GM12878 (cell line): Measurements from ENCODE around the gene MED6. TPM values are rescaled to one million over a fixed set of nuclear protein-coding genes. Genes with fewer than 3 reads are reported as not detected.

Source experiments
- ATAC-seq: fragments of 200-7000 bp; cut with Tn5 transposase; 3 replicates; pipeline ENCODE4 v1.9.1; 2020; ENCODE audit warnings: mild to moderate bottlenecking, moderate library complexity
- BruUV-seq: library from RNA; stranded (reverse); fragments of 400-500 nt; replicated peaks from 2 replicates; lab custom pipeline; 2021; lab: Mats Ljungman, UMichigan
- CTCF ChIA-PET: fragments of 300-600 bp; sonication (Branson Sonifier 250); formaldehyde crosslinking; extraction: SDS; loops from one replicate; lab custom pipeline; 2021; ENCODE audit warnings: inconsistent platforms; lab: Yijun Ruan, JAX
- POLR2A ChIA-PET: fragments of 350-600 bp; formaldehyde crosslinking; extraction: SDS; loops from one replicate; lab custom pipeline; 2021; ENCODE audit warnings: inconsistent platforms; lab: Charles Lee
- RAD21 ChIA-PET: fragments of 300-600 bp; sonication (Branson Sonifier 250); formaldehyde crosslinking; loops from one replicate; lab custom pipeline; 2023; ENCODE audit warnings: antibody characterized with exemption; ENCODE audit not compliant: unreplicated experiment; lab: Charles Lee
- SMC1A ChIA-PET: fragments of 300-600 bp; sonication (Branson Sonifier 250); formaldehyde crosslinking; loops from one replicate; lab custom pipeline; 2023; ENCODE audit not compliant: unreplicated experiment, uncharacterized antibody; lab: Charles Lee
- DNase-seq: peaks from one replicate; pipeline ENCODE4 v3.0.0-alpha.2; 2011; ENCODE audit warnings: low read depth, low spot score
- FAIRE-seq: peaks from 3 replicates; lab custom pipeline; 2011; peaks lifted over from hg19 to GRCh38; lab: Jason Lieb, UNC
- H2AFZ ChIP-seq: 2 replicates; pipeline ENCODE4 v1.6.0; 2011; ENCODE audit warnings: low read depth, low read length, control low read depth; ENCODE audit not compliant: control insufficient read depth
- H3K27ac ChIP-seq: 2 replicates; pipeline ENCODE4 v1.5.1; 2011; ENCODE audit warnings: control low read depth; ENCODE audit not compliant: control insufficient read depth, insufficient read depth
- H3K27me3 ChIP-seq, 2 experiments: replicated peaks in 1 of 2; 2 replicates each; pipeline versions ENCODE4 v1.6.0 to v1.6.1; 2011; ENCODE audit warnings: low read length in 1 of 2; ENCODE audit not compliant: control insufficient read depth in 2 of 2, insufficient read depth in 2 of 2
- H3K36me3 ChIP-seq, 2 experiments: 2 replicates each; pipeline ENCODE4 v1.5.1; 2011; ENCODE audit warnings: low read length in 1 of 2; ENCODE audit not compliant: control insufficient read depth in 2 of 2, insufficient read depth in 2 of 2
- H3K4me1 ChIP-seq: 2 replicates; pipeline ENCODE4 v1.6.1; 2011; ENCODE audit warnings: mild to moderate bottlenecking, low read length, moderate library complexity, mixed read lengths; ENCODE audit not compliant: control insufficient read depth, insufficient read depth
- H3K4me2 ChIP-seq: 2 replicates; pipeline ENCODE4 v1.6.0; 2011; ENCODE audit warnings: control low read depth; ENCODE audit not compliant: control insufficient read depth, insufficient read depth
- H3K4me3 ChIP-seq: fragments of 200-600 bp; sonication (generic); 2 replicates; pipeline ENCODE4 v1.5.1; 2016
- H3K79me2 ChIP-seq: 2 replicates; pipeline ENCODE4 v1.6.0; 2011; ENCODE audit warnings: low read length; ENCODE audit not compliant: control insufficient read depth, insufficient read depth
- H3K9ac ChIP-seq: 2 replicates; pipeline ENCODE4 v1.8.0; 2011; ENCODE audit warnings: low read length, control low read depth, mixed read lengths; ENCODE audit not compliant: control insufficient read depth, insufficient read depth
- H3K9me3 ChIP-seq: replicated peaks from 3 replicates; pipeline ENCODE4 v1.5.1; 2011; ENCODE audit warnings: mild to moderate bottlenecking, low read length; ENCODE audit not compliant: control insufficient read depth, insufficient read depth
- H4K20me1 ChIP-seq: 2 replicates; pipeline ENCODE4 v1.6.0; 2011; ENCODE audit not compliant: control insufficient read depth, insufficient read depth
- BCL11A ChIP-seq: IDR thresholded peaks from 2 replicates; pipeline ENCODE4 v1.6.1; 2011; ENCODE audit warnings: low read depth, low read length
- CBX5 ChIP-seq: sonication (generic); IDR thresholded peaks from 2 replicates; pipeline ENCODE4 v1.6.1; 2016; ENCODE audit warnings: low read depth, moderate library complexity, mild to moderate bottlenecking, inconsistent platforms
- EP300 ChIP-seq, 2 experiments: fragments of 150-350 bp in 1 of 2; IDR thresholded peaks; 2 replicates each; pipeline ENCODE4 v1.6.1; 2011 to 2012; ENCODE audit warnings: low read depth in 2 of 2, low read length in 2 of 2, borderline replicate concordance in 1 of 2, improper control_type of control experiment in 1 of 2, inconsistent platforms in 1 of 2; ENCODE audit not compliant: control insufficient read depth in 1 of 2
- ESRRA ChIP-seq: IDR thresholded peaks from 2 replicates; pipeline ENCODE4 v1.6.1; 2012; ENCODE audit warnings: mild to moderate bottlenecking, low read length, improper control_type of control experiment
- FOXK2 ChIP-seq: fragments of 450-650 bp; IDR thresholded peaks from 2 replicates; pipeline ENCODE4 v1.6.1; 2017; ENCODE audit warnings: mild to moderate bottlenecking, moderate library complexity
- GABPA ChIP-seq: IDR thresholded peaks from 2 replicates; pipeline ENCODE4 v1.6.1; 2014; ENCODE audit warnings: antibody characterized with exemption, low read depth, mild to moderate bottlenecking, inconsistent platforms
- JUND ChIP-seq: IDR thresholded peaks from 2 replicates; pipeline ENCODE4 v1.6.1; 2012; ENCODE audit warnings: low read depth, mild to moderate bottlenecking, low read length, improper control_type of control experiment, moderate library complexity
- SRF ChIP-seq, 2 experiments: IDR thresholded peaks; 2 replicates each; pipeline ENCODE4 v1.6.1; 2011; ENCODE audit warnings: low read depth in 2 of 2, low read length in 2 of 2, mild to moderate bottlenecking in 1 of 2, moderate library complexity in 1 of 2
- TAF1 ChIP-seq: IDR thresholded peaks from 2 replicates; pipeline ENCODE4 v1.6.1; 2011; ENCODE audit warnings: mild to moderate bottlenecking, low read depth, low read length, borderline replicate concordance
- WRNIP1 ChIP-seq: IDR thresholded peaks from 2 replicates; pipeline ENCODE4 v1.6.1; 2011; ENCODE audit warnings: low read depth, low read length, improper control_type of control experiment, borderline replicate concordance
- ZNF207 ChIP-seq: fragments of 450-650 bp; IDR thresholded peaks from 2 replicates; pipeline ENCODE4 v1.6.1; 2014; ENCODE audit warnings: antibody characterized with exemption, mild to moderate bottlenecking, borderline replicate concordance
- WGBS: methylation state at CpG from one replicate; pipeline ENCODE4 v1.1.6; 2016; ENCODE audit warnings: low lambda C conversion rate; ENCODE audit not compliant: insufficient replicate concordance, insufficient coverage; ENCODE audit errors: missing lambda C conversion rate; 5-methylcytosine and 5-hydroxymethylcytosine counted together
- in situ Hi-C: fragments of 300-500 bp; cut with MboI; formaldehyde crosslinking; loops from 9 replicates; pipeline ENCODE4 v1.14.3; 2018; ENCODE audit warnings: mixed read lengths
- intact Hi-C: fragments of 100-400 bp; cut with micrococcal nuclease; formaldehyde crosslinking; loops from one replicate; pipeline ENCODE4 v1.14.2; 2022; ENCODE audit not compliant: unreplicated experiment
- polyA plus RNA-seq, 11 experiments: library from polyadenylated mRNA; depleted of rRNA in 4 of 11; unstranded in 6 of 11; stranded (reverse) in 5 of 11; fragments of >200 nt; fragmentation: Nextera tagmentation in 4 of 11; fragmentation: Illumina TruSeq in 1 of 11; extraction: Ambion mirVana in 4 of 11; extraction: Trizol in 1 of 11; gene quantifications; 1 replicate in 1 of 11; 2 replicates in 10 of 11; pipeline versions ENCODE4 v1.2.1 to v1.2.3, GENCODE V29; 2011 to 2016; ENCODE audit warnings: inconsistent platforms in 2 of 11, missing spikeins in 2 of 11, low read depth in 1 of 11
- total RNA-seq, 4 experiments: library from RNA; depleted of rRNA in 3 of 4; stranded (reverse); fragments of >200 nt in 3 of 4; fragmentation: Illumina TruSeq in 1 of 4; extraction: Trizol in 1 of 4; gene quantifications; 2 replicates each; pipeline versions ENCODE4 v1.2.1 to v1.2.3, GENCODE V29; 2013 to 2021
- TF ChIP-seq, protein P1 (sequence below): IDR thresholded peaks from 2 replicates; pipeline ENCODE4 v1.6.1; 2012; ENCODE audit warnings: low read depth, low read length, improper control_type of control experiment
- TF ChIP-seq, protein P2 (sequence below): IDR thresholded peaks from 2 replicates; pipeline ENCODE4 v1.6.1; 2011; ENCODE audit warnings: low read depth, low read length, improper control_type of control experiment, borderline replicate concordance
- TF ChIP-seq, protein P3 (sequence below): fragments of 450-650 bp; formaldehyde crosslinking; IDR thresholded peaks from 2 replicates; pipeline ENCODE4 v1.4.0; 2022; ENCODE audit warnings: mild to moderate bottlenecking, moderate library complexity

MED6 gene
- total and polyA plus RNA-seq, 10 of the 15 experiments (the other 5 are each of a cell fraction or from before 2014, with no cell fraction given): 29.2 to 74.9 (median 46.2) TPM

DNA sequence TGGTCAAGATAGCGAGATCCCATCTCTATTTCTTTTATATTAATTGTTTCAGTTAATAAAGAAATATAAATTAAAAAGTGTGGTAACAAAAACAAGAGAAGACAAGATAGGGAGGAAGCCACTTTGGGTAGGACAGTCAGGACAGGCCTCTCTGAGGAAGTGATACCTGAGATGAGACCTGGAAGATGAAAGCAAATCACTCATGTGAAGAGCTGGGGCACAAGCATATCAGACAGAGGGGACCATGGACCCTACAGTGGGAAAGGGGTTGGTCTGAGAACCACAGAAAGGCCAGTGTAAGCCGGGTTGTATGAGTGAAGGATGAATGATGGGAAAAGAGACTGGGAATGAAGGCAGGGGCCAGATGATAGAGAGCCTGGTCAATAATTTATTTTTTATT, 1.8 kb upstream of the MED6 start (continued):
- TF ChIP-seq CBX5 (no peak), EP300 (IDR thresholded peaks at IDR 0.05; ENCODE audit: borderline replicate concordance in 1 of 2, control insufficient read depth in 1 of 2, low read depth in 2 of 2, low read length in 2 of 2) (0 out of 4 replicates have a peak, but pooled peaks of 1 of the 2 experiments have one; percentile 22), GABPA (no peak), ESRRA (no peak), SRF (IDR thresholded peaks at IDR 0.05; ENCODE audit: low read depth in 2 of 2, low read length in 2 of 2) (no peak), FOXK2 (no peak), ZNF207 (no peak)
- TF ChIP-seq, protein P1, sequence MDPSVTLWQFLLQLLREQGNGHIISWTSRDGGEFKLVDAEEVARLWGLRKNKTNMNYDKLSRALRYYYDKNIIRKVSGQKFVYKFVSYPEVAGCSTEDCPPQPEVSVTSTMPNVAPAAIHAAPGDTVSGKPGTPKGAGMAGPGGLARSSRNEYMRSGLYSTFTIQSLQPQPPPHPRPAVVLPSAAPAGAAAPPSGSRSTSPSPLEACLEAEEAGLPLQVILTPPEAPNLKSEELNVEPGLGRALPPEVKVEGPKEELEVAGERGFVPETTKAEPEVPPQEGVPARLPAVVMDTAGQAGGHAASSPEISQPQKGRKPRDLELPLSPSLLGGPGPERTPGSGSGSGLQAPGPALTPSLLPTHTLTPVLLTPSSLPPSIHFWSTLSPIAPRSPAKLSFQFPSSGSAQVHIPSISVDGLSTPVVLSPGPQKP: no peak

DNA sequence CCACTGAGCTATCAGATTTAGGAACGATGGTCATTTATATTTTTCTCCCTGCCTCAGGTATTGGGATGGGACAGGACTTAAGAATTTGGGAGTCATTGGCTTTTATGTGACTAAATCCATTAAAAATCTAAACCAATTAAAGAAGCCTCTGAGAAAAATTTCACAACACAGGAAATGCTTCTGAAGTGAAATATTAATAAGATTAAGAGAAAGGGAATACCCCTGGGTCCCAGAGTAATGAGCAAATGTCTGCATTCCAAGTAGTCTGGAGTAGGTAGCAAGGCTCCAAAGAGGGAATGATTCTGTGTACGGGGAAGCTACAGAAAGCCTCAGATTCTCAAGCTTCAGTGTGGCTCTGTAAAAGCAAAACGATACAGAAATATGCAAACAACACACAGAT, 707 bp upstream of the MED6 start:
- 45% methylated on average over 3 of the region's 3 CpGs for WGBS
- peak overlapping the region; percentile 74 for H3K27ac ChIP-seq
- TF ChIP-seq, protein P2, sequence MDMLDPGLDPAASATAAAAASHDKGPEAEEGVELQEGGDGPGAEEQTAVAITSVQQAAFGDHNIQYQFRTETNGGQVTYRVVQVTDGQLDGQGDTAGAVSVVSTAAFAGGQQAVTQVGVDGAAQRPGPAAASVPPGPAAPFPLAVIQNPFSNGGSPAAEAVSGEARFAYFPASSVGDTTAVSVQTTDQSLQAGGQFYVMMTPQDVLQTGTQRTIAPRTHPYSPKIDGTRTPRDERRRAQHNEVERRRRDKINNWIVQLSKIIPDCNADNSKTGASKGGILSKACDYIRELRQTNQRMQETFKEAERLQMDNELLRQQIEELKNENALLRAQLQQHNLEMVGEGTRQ: no peak
- no peak for TF ChIP-seq EP300 (IDR thresholded peaks at IDR 0.05; ENCODE audit: borderline replicate concordance in 1 of 2, control insufficient read depth in 1 of 2, low read depth in 2 of 2, low read length in 2 of 2)
- TF ChIP-seq TAF1: no peak
- TF ChIP-seq WRNIP1: no peak
- no peak for TF ChIP-seq BCL11A
- TF ChIP-seq, protein P3, sequence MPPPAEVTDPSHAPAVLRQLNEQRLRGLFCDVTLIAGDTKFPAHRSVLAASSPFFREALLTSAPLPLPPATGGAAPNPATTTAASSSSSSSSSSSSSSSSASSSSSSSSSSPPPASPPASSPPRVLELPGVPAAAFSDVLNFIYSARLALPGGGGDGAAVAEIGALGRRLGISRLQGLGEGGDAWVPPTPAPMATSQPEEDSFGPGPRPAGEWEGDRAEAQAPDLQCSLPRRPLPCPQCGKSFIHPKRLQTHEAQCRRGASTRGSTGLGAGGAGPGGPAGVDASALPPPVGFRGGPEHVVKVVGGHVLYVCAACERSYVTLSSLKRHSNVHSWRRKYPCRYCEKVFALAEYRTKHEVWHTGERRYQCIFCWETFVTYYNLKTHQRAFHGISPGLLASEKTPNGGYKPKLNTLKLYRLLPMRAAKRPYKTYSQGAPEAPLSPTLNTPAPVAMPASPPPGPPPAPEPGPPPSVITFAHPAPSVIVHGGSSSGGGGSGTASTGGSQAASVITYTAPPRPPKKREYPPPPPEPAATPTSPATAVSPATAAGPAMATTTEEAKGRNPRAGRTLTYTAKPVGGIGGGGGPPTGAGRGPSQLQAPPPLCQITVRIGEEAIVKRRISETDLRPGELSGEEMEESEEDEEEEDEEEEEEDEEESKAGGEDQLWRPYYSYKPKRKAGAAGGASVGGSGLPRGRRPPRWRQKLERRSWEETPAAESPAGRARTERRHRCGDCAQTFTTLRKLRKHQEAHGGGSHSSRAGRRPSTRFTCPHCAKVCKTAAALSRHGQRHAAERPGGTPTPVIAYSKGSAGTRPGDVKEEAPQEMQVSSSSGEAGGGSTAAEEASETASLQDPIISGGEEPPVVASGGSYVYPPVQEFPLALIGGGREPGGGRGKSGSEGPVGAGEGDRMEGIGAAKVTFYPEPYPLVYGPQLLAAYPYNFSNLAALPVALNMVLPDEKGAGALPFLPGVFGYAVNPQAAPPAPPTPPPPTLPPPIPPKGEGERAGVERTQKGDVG (CRISPR knock-in tag): no peak
- no peak for TF ChIP-seq JUND

More for the DNA sequence above, 707 bp upstream of the MED6 start:
- RAD21 ChIA-PET: interaction anchor here (0.7 to 2.1 kb wide), 5 partner anchors 38 to 242 kb away, joined by 3 to 9 read pairs (median 4); partner anchors contain the start of gene COX16
- CTCF ChIA-PET: interaction anchor here (0.9 to 2.8 kb wide), 7 partner anchors 22 to 354 kb away, joined by 3 to 14 read pairs (median 6); partner anchors contain the start of gene MAP3K9
- peak overlapping the region; percentile 77 for H2AFZ ChIP-seq
- peaks cover 16% of the 10 kb centered on the region for H3K4me1 ChIP-seq
- peak overlapping the region; percentile 87 for H3K4me3 ChIP-seq
- ATAC-seq (no peak; the same call in 1 of the 3 replicates), FAIRE-seq (no peak), DNase-seq (no peak)
- TSS peak; percentile 96 for BruUV-seq
- peak overlapping the region; percentile 56 for H3K9ac ChIP-seq
- no peaks in the 10 kb centered on the region for H4K20me1 ChIP-seq
- SMC1A ChIA-PET: interaction anchor here (0.9 to 6.4 kb wide), 11 partner anchors 9 to 305 kb away, joined by 3 to 35 read pairs (median 4); partner anchors contain the start of gene PCNX1
- in situ Hi-C loops (no loop called here), intact Hi-C loops (loop anchor here (2.0 to 5.0 kb wide), 3 partner anchors 111 to 216 kb away; no protein-coding TSS in a partner anchor)
- H3K4me2 ChIP-seq: peak overlapping the region; percentile 81
- peaks cover 0 to 4% of the 10 kb centered on the region in 2 experiments; a peak in 2 of 4 replicates for H3K36me3 ChIP-seq
- POLR2A ChIA-PET: interaction anchor here (0.8 to 1.5 kb wide), 5 partner anchors 33 to 258 kb away, joined by 3 to 4 read pairs (median 3); partner anchors contain the start of gene MAP3K9
- H3K9me3 ChIP-seq: no peaks in the 10 kb centered on the region
- peaks cover 35% of the 10 kb centered on the region for H3K79me2 ChIP-seq
- no peaks in the 10 kb centered on the region for H3K27me3 ChIP-seq
